Measurements from ENCODE around the gene RFPL3.
"Not testable (repeated sequence)": the region's sequence is repeated elsewhere in the genome, so short reads cannot be mapped to it uniquely, and the experiment has no call there.

Gene RFPL3

DNA sequence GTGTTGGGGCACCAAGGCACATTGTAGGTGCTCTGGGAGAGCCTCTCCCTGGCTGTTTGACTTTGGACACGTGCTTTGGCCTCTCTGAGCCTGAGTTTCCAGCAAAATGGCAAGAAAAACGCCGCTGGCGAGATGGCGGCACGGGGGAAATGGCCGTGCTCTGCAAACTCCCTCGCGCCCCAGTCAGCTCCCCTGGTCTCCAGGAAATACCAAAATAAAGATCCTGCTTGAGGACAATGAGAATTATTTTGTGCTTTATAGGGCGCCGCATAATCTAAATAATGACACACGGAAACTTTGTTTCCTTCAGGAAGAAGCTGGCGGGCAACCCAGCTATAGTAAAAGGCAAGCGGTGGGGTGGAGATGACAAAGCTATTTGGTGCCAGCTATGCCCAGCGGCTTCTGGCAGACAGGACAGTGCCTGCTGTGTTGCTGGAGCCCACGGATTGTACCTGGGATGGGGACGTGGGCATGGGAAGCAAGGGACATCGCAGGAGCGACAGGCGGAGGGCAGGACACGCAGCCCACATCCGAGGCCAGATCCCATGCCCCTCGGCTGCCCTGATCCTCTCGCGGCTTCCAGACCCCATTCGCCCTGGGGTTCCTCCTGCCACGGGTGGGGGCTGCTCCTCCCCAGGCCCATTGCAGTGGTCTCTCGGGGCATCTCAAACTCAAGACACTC, 26.3 kb upstream of the RFPL3 start:
- no peak for DNase-seq (ENCODE audit: low read depth)

DNA sequence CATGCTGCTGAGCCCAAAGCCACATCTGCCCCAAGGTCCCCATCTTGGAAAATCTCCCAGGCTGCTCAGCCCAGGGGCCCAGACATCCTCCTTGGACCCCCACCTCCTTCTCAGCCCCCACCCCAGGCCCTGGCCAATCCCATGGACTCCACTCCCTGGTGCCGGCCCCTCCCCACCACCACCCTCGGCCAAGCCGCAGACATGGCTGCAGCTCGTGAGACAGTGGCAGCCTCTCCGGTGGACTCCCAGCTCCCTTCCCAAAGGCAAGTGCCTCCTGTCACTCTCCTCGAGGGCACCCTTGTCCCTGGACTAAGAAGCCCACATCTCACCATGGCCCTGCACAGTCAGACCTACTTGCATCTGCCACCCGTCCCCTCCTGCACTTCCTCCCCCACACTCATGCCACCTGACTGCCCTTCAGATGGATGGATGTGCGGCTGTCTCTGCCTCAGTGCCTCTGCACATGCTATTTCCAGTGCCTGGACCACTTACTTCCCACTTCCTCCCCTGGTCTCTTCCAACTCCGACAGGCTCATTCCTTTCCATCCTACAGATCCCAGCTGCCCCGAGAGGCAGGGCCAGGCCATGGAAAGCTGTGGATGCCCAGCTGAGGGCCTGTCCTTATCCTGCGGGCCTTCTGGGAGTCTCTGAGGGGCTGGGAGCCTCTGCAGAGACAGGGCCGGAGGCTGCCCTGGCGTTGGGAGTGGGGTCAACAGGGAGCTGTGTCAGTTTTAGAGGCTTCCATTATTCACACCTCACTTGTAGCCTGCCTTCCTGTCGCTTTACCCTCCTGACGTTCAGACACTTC, 25.5 kb upstream of the RFPL3 start:
- no peak for DNase-seq (ENCODE audit: low read depth)

DNA sequence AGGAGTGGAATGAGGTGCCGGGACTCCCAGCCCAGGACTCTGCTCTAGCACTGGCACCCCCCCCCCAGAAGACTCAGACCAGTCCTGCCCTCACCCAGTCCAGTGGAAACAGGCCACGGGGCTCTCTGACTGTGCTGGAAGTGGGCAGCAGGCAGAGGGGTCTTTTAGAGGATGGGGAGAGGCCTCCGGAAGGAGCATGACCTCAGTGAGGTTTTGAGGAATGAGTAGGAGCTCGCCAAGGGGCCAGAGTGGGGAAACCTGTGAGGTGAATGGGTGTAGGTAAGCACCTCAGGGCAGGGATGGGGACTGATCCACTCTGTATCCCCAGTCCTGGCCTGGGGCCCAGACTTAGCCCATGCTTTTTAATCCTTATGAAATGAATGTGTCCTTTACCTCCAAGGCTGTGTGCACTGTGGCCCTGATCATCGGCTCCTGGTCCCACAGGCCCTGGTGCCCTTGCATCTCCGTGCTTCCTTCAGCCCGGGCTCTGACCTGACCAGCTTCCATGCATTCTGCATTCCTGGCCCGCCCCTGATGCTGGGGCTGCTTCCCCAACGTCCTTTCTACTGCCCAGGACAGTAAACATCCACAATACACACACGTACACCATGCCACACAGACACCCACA, 24.4 kb upstream of the RFPL3 start:
- DNase-seq (ENCODE audit: low read depth): no peak

- no peak for DNase-seq (ENCODE audit: low read depth)
Measured at GRCh38 chr22:32333769-32334659, 23.7 kb upstream of the RFPL3 start.

DNA sequence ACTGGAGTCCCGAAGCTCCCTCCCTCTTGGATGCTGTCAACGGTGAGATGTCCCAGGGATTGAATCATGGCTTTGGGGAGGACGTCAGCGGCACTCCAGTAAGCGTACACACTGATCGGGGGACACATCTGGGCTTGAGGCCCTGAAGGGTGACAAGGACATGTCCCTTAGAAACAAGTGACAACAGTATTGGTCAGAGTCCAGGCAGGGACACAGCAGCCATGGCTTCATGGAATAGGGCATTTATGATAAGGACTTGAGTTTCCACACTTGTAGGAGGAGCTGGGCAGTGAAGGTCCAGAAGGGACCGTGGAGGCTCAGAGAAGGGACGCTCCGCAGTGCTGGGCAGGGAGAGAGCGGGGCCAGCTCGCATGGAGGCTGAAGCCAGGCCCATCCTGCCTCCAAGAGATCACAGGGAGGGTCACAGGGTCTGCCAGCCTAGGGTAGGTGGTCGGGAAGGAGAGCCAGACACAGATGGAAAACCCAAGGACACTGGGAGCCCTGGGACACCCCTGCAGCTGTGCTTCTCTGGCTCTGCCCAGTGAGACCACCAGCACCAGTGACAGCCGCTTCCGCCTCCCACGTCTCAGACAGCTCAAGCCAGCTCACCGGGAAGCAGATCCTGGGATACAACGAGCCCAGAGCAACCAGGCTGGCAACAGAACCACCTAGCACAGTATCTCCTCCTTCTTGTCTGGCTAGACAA, 22.9 kb upstream of the RFPL3 start:
- DNase-seq (ENCODE audit: low read depth): no peak

- no peak for DNase-seq (ENCODE audit: low read depth)
Measured at GRCh38 chr22:32335471-32335870, 22.2 kb upstream of the RFPL3 start.

- no peak for DNase-seq (ENCODE audit: low read depth)
Measured at GRCh38 chr22:32336121-32336603, 21.5 kb upstream of the RFPL3 start.

DNA sequence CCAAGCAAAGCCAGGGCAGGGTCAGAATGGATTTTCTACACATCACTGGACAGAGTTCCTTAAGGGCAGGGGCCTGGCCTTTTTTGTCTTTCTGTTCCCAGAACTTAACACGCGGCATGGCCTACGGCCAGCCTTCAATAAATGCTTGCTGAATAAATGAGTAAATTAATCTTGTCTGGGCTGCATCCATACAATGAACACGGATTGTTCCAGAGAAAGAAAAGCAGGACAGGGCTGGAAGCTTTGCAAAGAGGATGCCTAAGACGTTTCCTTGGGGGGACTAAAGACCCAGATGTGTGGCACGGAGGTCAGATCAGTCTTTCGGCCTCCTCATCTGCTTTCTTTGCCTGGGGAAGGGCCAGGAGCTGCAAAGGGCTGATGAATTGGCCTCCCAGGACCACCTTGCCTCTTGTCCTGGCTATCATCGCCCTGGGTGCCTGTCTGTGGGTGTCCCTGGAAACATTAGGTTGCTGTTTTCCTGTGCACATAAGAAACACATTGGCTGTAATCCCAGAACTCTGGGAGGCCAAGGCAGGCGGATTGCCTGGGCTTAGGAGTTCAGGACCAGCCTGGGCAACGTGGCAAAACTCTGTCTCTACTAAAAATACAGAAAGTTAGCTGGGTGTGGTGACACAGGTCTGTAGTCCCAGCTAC, 20.8 kb upstream of the RFPL3 start:
- DNase-seq (ENCODE audit: low read depth): no peak

- not testable (repeated sequence) for DNase-seq (ENCODE audit: low read depth)
Measured at GRCh38 chr22:32337425-32337824, 20.2 kb upstream of the RFPL3 start.

GRCh38 chr22:32338757-32339156, 18.9 kb upstream of the RFPL3 start:
- no peak for DNase-seq (ENCODE audit: low read depth)

DNA sequence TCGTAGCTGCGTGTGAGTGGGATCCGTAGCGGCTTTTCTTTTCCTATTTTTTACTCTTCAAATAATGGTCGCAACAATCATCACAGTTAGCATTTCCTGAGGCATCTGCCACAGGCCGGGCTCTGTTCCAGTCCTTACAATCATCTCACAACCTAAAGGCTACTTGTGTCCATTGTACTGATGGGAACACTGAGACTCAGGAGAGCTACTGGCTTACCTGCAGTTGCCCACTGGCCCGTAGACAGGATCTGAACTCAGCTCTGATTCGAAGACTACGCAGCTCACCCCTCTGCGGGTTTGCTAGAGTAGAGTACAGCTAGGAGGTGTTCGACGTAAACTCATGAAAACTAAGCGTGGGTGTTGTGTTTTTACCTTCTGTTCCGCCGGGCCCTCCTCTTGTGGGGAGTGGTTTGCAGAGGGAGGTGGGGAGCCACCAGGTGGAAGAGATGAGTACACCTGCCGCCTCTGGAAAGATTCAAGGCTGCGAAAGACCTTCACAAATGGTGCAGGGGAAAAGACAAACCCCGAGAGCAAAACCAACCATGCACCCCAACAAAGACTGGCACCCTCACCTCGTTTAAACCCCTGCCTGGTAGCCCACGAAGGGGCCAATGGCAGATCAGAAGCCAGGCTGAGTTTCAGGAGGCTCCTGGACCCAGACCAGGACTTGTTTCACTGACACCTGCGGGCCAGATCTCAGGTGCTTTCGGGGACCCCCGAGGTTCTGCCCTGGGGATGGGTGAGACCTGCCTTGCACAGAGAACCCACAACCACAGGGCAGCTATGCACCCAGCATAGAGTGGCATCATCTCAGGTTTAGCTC, 18.3 kb upstream of the RFPL3 start:
- no peak for DNase-seq (ENCODE audit: low read depth)

DNA sequence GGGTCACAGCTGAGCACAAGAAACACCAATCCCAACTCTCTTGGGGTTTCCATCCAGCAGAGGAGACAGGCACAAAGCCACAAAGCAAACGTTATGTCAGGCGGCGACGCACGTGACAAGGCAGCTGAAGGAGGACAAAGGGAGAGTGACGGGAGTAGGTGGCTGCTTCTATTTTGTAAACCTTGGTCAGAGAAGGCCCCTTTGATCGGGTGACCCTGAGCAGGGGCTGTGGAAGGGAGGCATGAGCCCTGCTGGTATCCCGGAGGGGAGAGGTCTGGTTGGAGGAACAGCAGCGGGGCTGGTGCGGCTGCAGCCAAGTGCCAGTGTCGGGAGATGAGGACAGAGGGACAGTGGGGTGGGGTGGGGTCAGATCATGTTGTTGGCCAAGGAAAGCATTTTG, 17.3 kb upstream of the RFPL3 start:
- no peak for DNase-seq (ENCODE audit: low read depth)

- DNase-seq (ENCODE audit: low read depth): no peak
Measured at GRCh38 chr22:32341122-32341740, 16.4 kb upstream of the RFPL3 start.

GRCh38 chr22:32342977-32343376, 14.7 kb upstream of the RFPL3 start:
- no peak for DNase-seq (ENCODE audit: low read depth)

DNA sequence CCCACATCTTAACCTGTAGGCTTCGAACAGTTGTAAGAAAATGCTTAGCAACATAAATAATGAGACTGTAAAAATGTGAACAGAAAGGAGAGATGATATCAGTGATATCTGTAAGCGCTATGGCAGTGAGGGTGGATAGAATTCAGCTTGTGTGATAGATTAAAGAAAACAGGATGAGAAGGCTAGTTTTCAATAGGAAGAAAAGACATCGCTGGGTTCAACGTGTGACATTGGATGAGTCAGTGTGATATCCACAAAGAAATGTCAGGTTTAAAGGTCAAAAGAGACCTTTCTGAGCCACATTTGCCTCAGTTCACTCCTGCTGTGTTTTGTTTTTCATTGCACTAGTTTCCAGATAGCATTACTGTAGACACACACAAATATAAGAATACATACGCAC, 13.7 kb upstream of the RFPL3 start:
- no peak for DNase-seq (ENCODE audit: low read depth)

GRCh38 chr22:32348031-32348611, 9.5 kb upstream of the RFPL3 start:
- no peak for DNase-seq (ENCODE audit: low read depth)

GRCh38 chr22:32351875-32352274, 5.8 kb upstream of the RFPL3 start:
- not testable (repeated sequence) for DNase-seq (ENCODE audit: low read depth)

GRCh38 chr22:32352681-32353080, 5.0 kb upstream of the RFPL3 start:
- no peak for DNase-seq (ENCODE audit: low read depth)

DNA sequence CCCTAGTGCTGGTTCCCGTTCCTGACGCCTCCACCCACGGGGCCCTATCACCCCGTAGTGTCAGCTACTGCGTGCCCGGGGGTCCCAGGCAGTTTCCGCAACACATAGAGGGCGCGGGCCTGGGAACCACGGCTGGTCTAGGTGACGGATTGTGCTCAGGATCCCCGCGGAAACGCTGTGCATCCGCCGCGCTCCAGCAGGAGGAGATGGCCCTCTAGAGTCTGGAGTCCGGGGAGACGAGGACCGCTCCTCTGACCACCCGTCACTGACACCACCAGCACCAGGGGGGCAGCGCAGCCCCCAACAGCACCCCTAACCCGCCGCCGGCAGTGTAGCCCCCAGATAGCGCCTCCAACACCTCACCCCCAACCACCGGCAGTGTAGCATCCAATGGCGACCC, 4.4 kb upstream of the RFPL3 start:
- no peak for DNase-seq (ENCODE audit: low read depth)
